ENCODE data around the gene TBX21. TPM values are rescaled to one million over a fixed set of nuclear protein-coding genes. Genes with fewer than 3 reads are reported as not detected.
A peak's percentile ranks its signal among the peaks of the same experiment; 100 is the strongest.

TBX21 gene
- total RNA-seq, 1 donor from 2014 or later = not detected

GRCh38 chr17:47692137-47692894, 40.7 kb upstream of the TBX21 start:
- no peak for DNase-seq
- Mint-ChIP-seq H3K4me3 (ENCODE audit: unreplicated experiment) (peak overlapping the region; percentile 87), H3K36me3 (ENCODE audit: unreplicated experiment) (no peaks in the 10 kb centered on the region), H3K9me3 (ENCODE audit: unreplicated experiment) (peaks cover 6% of the 10 kb centered on the region), H3K27ac (ENCODE audit: unreplicated experiment) (peak overlapping the region; percentile 79), H3K27me3 (ENCODE audit: unreplicated experiment) (peaks cover 8% of the 10 kb centered on the region), H3K4me1 (ENCODE audit: low read depth, unreplicated experiment) (peaks cover 22% of the 10 kb centered on the region)
- TF ChIP-seq CTCF (IDR thresholded peaks at IDR 0.05; ENCODE audit: partially characterized antibody, unreplicated experiment) = no peak

- Mint-ChIP-seq H3K36me3 (ENCODE audit: unreplicated experiment) (no peaks in the 10 kb centered on the region), H3K27ac (ENCODE audit: unreplicated experiment) (peak overlapping the region; percentile 79), H3K4me1 (ENCODE audit: low read depth, unreplicated experiment) (peaks cover 19% of the 10 kb centered on the region), H3K9me3 (ENCODE audit: unreplicated experiment) (peaks cover 7% of the 10 kb centered on the region), H3K4me3 (ENCODE audit: unreplicated experiment) (peak overlapping the region; percentile 87), H3K27me3 (ENCODE audit: unreplicated experiment) (peaks cover 7% of the 10 kb centered on the region)
- TF ChIP-seq CTCF (IDR thresholded peaks at IDR 0.05; ENCODE audit: partially characterized antibody, unreplicated experiment) = no peak
- DNase-seq = no peak
These were observed 39.9 kb upstream of the TBX21 start for GRCh38 chr17:47692895-47693730.

GRCh38 chr17:47693731-47694580, 39.1 kb upstream of the TBX21 start, which contains the start of gene TBKBP1:
TBKBP1 (plus strand) TSS chr17:47694161; CDS start chr17:47696113, 1,952 bp downstream.
- no peak for TF ChIP-seq CTCF (IDR thresholded peaks at IDR 0.05; ENCODE audit: partially characterized antibody, unreplicated experiment)
- Mint-ChIP-seq H3K9me3 (ENCODE audit: unreplicated experiment) (peaks cover 7% of the 10 kb centered on the region), H3K36me3 (ENCODE audit: unreplicated experiment) (no peaks in the 10 kb centered on the region), H3K4me1 (ENCODE audit: low read depth, unreplicated experiment) (peaks cover 19% of the 10 kb centered on the region), H3K4me3 (ENCODE audit: unreplicated experiment) (peak within 1 kb of the TSS; percentile 99), H3K27ac (ENCODE audit: unreplicated experiment) (peak within 1 kb of the TSS; percentile 85), H3K27me3 (ENCODE audit: unreplicated experiment) (peaks cover 6% of the 10 kb centered on the region)
- peak; percentile 89 for DNase-seq

GRCh38 chr17:47694581-47695428, 38.2 kb upstream of the TBX21 start:
- Mint-ChIP-seq H3K4me1 (ENCODE audit: low read depth, unreplicated experiment) (peaks cover 19% of the 10 kb centered on the region), H3K4me3 (ENCODE audit: unreplicated experiment) (peak overlapping the region; percentile 99), H3K9me3 (ENCODE audit: unreplicated experiment) (peaks cover 7% of the 10 kb centered on the region), H3K36me3 (ENCODE audit: unreplicated experiment) (no peaks in the 10 kb centered on the region), H3K27me3 (ENCODE audit: unreplicated experiment) (peaks cover 6% of the 10 kb centered on the region), H3K27ac (ENCODE audit: unreplicated experiment) (peak overlapping the region; percentile 85)
- no peak for DNase-seq
- TF ChIP-seq CTCF (IDR thresholded peaks at IDR 0.05; ENCODE audit: partially characterized antibody, unreplicated experiment) = no peak

All from glutamatergic neuron (in vitro differentiated cells).